Heart left ventricle (tissue), 13 donors: Measurements from ENCODE around the gene LAPTM4A.

Experiments used
- POLR2A ChIP-seq, 2 donors: fragments of 450-650 bp; IDR thresholded peaks; one replicate each; pipeline ENCODE4 v1.6.1; 2017; ENCODE audit warnings: antibody characterized with exemption in 2 of 2, mild to moderate bottlenecking in 2 of 2, moderate library complexity in 2 of 2
- TF ChIP-seq, protein P1 (sequence below), 12 donors: fragments of 200-600 bp; sonication (generic) in 4 of 12; IDR thresholded peaks; one replicate each; pipeline versions ENCODE4 v1.5.0 to v1.8.0; 2018 to 2022; ENCODE audit warnings: antibody characterized with exemption in 12 of 12, mild to moderate bottlenecking in 5 of 12
- donor health status: ischemic (EF 13 %, LVEDD 7.1; RV severe dilation, severe dysfunction).
- donor health status: DM: no; HTN: yes; CAD: no.
- donor health status: DM: no; HTN: no; CAD: no.
- donor health status: ischemic (EF 25% LVEDD 6.9; RV normal size, moderate dysfunction).
- donor health status: ischemic (EF 25% LVEDD 5.7; RV mildly dilated, moderate dysfunction).
- donor health status: ischemic (EF 35%, LVEDD 5.7; RV mildly dilated, moderate dysfunction).
- donor health status: nonischemic (EF 11% LVEDD 7.7; RV severe dilation, severe dysfunction).
- donor health status: DM: yes; HTN: yes; CAD: no.
- donor health status: PGD.
- donor health status: ischemic (EF 29% LVEDD 5.4; RV normal size, mild dysfunction).
- donor health status: nonischemic (EF 23%, LVEDD 6.1; RV moderate dilation, normal function).

DNA sequence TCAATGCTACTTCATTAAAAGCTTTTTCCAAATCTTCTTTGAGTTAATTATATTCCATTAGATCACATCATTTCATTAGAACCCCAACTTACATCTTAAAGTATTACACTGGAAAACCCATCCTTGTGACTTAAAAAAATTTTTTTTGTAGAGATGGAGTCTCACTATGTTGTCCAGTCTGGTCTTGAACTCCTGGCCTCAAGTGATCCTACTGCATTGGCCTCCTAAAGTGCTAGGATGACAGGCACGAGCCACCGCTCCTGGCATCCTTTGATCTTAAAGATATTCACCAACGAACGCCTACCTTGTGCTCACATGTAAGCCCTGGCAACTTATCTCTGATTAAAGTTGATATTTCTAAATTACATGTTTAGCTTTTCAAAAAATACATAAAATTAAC is 6.7 kb downstream of the LAPTM4A start:
- no peak for TF ChIP-seq POLR2A (IDR thresholded peaks at IDR 0.05)
- TF ChIP-seq, protein P1, sequence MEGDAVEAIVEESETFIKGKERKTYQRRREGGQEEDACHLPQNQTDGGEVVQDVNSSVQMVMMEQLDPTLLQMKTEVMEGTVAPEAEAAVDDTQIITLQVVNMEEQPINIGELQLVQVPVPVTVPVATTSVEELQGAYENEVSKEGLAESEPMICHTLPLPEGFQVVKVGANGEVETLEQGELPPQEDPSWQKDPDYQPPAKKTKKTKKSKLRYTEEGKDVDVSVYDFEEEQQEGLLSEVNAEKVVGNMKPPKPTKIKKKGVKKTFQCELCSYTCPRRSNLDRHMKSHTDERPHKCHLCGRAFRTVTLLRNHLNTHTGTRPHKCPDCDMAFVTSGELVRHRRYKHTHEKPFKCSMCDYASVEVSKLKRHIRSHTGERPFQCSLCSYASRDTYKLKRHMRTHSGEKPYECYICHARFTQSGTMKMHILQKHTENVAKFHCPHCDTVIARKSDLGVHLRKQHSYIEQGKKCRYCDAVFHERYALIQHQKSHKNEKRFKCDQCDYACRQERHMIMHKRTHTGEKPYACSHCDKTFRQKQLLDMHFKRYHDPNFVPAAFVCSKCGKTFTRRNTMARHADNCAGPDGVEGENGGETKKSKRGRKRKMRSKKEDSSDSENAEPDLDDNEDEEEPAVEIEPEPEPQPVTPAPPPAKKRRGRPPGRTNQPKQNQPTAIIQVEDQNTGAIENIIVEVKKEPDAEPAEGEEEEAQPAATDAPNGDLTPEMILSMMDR (IDR thresholded peaks at IDR 0.05) = no peak
